ENCODE measurements around the gene ZFHX3.

GRCh38 chr16:73013974-73014373 is 34.0 kb downstream of the ZFHX3 start:
- no peak for TF ChIP-seq NFRKB (IDR thresholded peaks at IDR 0.05)
- TF ChIP-seq PKNOX1 (IDR thresholded peaks at IDR 0.05) = no peak
